HG03457 (cell line): ENCODE measurements around the gene LRBA.
"Not testable (repeated sequence)": the region's sequence is repeated elsewhere in the genome, so short reads cannot be mapped to it uniquely, and the experiment has no call there.

Experiments used
- ATAC-seq: cut with Tn5 transposase; IDR thresholded peaks from one replicate; pipeline ENCODE4 v1.9.1; 2021; ENCODE audit warnings: moderate number of reproducible peaks; ENCODE audit not compliant: unreplicated experiment

Gene LRBA

GRCh38 chr4:151022586-151022985 is 7.5 kb upstream of the LRBA start:
- ATAC-seq = no peak

DNA sequence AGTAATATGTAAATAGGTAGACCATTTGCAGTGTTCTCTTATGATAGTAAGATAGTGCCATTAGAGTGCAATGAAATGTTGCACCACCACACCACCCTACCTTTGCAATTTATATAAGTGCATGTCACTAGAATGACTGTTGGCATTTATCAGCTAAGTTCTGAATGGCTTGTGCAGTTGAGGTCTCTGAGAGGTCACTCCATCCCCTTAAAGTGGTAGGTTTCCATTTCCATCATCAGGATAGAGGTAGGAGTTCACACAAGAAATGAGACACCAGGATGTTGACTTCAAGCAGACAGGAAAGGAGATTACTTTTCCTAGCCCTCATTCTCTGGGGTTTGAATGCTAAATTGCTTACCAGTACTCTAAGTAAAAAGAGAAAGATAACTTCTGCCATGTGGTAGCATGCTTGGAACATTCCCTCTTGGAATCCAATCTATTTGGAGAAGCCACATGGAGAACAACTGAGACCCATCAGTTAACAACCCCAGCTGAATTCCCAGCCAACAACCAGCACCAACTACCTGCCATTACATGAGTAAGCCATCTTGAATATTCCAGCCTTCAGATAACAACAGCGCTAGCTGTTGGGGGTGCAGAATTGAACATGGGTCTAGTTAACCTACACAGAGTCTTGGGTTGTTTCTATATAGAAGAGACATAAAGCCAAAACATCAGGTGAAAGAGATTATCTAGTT is 6.7 kb upstream of the LRBA start:
- ATAC-seq = no peak

GRCh38 chr4:151015459-151016347 is 619 bp upstream of the LRBA start:
- peak; percentile 76 for ATAC-seq

DNA sequence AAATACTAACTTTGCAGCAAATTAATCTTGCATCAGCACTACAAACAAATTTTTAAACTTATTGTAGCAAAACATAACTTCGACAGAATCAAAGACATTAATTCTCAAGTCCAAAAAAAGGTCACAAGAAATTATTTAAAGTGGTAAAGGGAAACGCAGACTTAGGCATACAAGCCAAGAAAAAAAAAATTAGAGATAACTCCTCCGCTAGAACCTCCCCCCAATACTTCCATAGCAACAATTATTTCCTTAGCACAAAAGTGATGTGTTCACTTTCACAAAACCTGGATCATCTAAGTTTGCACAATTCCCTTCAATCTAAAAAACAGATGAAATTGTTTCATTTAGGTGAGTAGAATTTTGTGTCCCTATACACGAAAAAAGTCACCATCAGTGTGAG is 1.1 kb downstream of the LRBA start:
- no peak for ATAC-seq

DNA sequence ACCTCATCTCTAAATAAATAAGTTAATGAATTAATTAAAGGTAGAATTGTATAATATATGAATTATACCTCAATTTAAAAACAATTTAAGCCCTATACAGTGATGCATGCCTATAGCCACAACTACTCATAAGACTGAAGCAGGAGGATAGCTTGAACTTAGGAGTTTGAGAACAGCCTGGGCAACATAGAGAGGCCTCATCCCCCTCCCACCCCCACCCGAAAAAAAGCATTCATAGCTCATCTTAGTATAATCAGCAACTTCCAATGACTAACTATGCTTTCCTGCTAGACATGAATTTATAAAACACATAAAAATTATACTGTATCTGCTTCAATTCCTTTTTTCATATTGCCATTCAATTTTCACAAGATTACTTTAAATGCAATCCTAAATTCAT is 1.6 kb downstream of the LRBA start:
- no peak for ATAC-seq

DNA sequence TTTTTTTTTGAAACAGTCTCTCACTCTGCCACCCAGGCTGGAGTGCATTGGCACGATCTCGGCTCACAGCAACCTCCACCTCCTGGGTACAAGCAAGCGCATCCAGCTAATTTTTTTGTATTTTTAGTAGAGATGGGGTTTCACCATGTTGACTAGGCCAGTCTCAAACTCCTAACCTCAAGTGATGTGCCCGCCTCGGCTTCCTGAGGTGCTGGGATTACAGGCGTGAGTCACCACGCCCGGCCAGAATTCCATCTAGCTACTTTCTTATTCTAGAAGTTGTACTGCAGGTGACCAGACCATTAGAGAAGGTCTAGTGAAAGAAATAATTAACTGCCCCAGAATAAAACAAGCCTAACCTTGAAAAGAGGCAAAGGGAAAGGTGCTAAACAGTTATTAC is 2.3 kb downstream of the LRBA start:
- ATAC-seq = no peak

- no peak for ATAC-seq
Measured at GRCh38 chr4:151012376-151012775, 2.7 kb downstream of the LRBA start.

DNA sequence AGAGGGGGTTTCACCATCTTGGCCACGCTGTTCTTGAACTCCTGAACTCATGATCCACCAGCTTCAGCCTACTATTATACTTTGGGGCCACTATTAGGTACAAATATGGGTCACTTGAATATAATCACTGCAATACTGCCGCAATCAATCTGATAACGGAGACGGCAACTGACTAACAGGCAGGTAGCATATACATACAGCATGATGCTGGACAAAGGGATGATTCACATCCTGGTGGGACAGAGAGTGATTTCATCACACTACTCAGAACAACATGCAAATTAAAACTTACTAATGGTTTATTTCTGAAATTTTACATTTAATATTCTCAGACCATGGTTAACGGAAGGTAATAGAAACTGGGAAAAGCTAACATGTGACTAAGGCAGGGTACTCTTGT is 10.9 kb downstream of the LRBA start:
- ATAC-seq = no peak

GRCh38 chr4:151000747-151001429 is 14.2 kb downstream of the LRBA start:
- no peak for ATAC-seq

DNA sequence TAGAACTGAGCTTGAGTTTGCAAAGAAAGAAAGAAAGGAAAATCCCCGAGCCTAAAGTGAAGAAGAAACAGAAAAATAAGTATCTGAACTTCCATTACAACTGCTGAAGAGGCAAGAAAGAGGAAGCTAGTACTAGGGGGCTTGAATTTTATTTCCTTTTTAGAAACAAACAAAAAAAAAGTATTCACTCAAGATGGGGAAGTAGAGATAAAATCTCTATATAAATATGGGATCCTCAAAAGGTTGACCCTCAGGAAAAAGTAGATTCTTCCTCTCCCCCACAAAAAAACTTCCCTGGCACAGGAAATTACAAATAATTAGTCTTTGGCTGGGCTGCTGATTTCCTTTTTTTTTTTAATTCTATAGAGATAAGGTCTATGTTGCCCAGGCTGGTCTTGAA is 16.0 kb downstream of the LRBA start:
- ATAC-seq = no peak

- ATAC-seq = no peak
Measured at GRCh38 chr4:150997141-150997540, 17.9 kb downstream of the LRBA start.

DNA sequence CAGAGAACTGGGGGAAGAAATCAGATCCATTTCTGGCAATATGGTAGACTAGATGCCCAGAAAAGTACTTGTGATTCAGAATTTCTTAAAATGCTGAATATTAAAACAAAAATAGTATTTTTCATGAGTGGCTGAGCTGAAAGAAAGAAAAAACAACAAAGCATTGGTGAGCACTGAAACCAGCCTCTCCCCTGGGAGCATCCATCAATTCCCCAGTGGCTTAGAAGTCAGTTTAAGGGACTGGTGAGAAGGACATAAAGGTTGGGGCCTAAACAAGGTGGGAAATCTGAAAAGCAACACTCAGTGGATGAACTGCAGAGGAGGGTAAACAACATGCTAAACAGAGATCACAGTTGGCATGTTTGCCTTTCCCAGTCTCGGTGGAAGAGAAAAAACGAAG is 20.4 kb downstream of the LRBA start:
- no peak for ATAC-seq

- not testable (repeated sequence) for ATAC-seq
Measured at GRCh38 chr4:150993577-150993976, 21.5 kb downstream of the LRBA start.

GRCh38 chr4:150990993-150991392 is 24.1 kb downstream of the LRBA start:
- no peak for ATAC-seq

GRCh38 chr4:150990250-150990649 is 24.8 kb downstream of the LRBA start:
- no peak for ATAC-seq

DNA sequence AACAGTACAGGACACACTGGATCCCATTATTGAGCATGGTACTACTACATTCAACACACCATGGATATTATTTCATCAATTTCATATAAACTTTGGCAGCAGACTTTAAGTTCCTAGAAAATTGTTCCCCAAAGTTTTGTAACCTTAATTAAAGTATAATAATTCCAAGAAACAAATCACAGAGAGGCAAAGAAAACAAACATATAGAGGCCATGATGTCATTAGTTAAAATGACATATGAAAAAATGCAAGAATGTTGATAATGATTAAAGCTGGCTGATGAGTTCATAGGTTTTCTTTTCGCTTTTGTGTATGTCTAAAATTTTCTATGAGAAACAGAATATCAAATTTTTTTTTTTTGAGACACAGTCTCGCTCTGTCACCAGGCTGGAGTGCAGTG is 26.8 kb downstream of the LRBA start:
- no peak for ATAC-seq

- ATAC-seq = no peak
Measured at GRCh38 chr4:150987204-150987603, 27.9 kb downstream of the LRBA start.

GRCh38 chr4:150986085-150986484 is 29.0 kb downstream of the LRBA start:
- no peak for ATAC-seq

- no peak for ATAC-seq
Measured at GRCh38 chr4:150983851-150984250, 31.2 kb downstream of the LRBA start.

GRCh38 chr4:150982557-150983233 is 32.4 kb downstream of the LRBA start:
- ATAC-seq = no peak
